DMS 273 (cell line): ENCODE results near the gene NPAS3.

ENCODE experiments used
- DNase-seq: peaks from one replicate; lab custom pipeline; 2025; ENCODE audit not compliant: unreplicated experiment; lab: John Stamatoyannopoulos, UW

NPAS3 gene

DNA sequence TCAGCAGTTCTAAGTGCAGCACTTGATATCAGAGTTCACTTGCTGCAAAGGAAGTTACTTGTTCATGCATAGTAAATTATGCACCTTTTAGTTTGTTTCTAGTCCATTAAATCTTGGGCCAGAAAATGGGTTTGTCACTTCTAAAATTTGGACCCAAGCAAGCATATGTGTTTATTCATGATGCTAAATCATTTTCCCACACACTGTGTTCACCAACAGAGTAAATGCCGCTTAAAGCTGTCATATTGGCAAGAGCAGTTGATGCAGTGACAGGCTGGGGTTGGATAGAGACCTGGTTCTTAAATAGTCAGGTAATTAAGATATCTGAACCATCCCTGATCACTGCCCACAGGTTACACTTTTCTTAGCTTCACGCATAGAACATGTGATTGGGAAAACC, 602.5 kb downstream of the NPAS3 start:
- no peak for DNase-seq

DNA sequence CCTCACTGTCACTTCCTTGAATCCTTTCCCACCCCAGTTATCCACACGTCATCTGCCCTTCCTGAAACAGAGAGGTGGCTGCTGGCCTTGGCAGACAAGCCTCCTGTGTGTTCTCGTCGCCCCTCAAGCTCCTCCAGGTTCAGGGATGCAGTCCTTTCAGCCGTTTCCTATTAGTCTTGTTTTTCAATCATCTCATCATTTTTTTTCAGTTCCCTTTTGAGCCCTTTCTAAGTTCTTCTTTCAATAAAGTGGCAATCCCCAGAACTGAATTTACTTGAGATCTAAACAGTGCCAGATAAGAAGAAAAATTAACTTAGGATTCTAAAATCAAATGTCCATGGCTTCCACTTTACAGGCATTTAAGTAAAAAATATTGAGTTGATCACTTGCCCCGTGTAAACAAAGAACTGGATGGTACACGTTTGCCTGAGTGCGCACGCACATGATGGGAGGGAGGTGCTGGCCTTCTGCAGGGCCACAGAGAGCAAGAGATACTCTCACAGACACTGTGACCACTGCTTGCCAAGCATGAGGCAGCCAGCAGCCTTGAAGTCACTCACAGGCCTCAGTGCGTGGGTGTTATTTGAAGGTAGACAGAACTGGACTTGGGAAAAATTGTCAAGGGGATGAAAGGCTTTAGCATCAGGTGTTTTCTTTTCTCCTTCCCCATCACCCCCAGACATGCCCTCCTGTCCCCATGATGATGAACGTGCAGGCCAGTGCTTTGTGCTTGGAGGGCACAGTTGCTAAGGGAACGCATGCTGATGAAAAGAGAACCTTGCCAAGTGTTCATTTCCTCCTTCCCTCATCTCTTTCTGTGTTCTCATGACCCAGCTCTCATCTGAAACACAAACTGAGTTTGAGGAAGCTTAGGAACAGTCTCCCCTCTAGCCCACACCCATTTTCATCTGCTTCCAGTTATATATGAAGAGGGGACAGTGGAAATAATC, 603.9 kb downstream of the NPAS3 start:
- DNase-seq = no peak

DNA sequence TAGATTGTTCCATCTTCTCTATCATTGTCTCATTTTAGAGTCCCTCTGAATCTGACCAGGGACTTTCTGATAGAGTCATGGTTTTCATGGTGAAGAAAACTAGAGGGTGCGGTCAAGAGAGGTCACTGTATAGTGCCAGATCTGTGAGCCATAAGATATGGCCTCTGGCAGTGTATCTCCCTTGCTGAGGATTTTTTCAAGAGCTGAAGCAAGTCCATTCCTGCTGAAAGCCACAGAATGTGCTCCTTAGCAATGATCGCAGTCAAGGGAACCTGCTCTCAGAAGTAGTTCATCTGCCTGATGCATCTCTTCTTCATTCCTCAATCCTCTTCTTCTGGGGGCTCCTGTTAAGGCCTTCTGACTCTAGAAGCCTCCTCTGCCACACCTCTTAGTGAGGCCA, 607.0 kb downstream of the NPAS3 start:
- DNase-seq = no peak

DNA sequence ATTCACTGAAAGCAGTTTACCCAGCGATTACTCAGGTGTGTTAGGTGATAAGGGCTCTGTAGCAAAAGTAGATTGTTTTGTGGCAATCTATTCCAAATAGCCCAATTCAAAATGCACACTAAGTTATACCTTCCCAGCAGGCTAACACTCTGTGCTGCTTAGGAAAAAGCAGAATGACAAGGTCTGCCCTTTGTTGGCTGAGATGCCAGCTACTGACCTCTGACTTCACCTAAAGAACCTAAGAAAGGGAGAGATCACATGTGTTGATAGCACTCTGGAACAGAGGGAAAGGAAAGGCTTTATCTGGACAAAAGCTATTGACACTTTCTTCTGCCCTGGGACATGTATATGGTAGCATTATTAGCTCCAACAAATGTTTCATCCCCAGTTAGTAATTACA, 609.9 kb downstream of the NPAS3 start:
- no peak for DNase-seq

DNA sequence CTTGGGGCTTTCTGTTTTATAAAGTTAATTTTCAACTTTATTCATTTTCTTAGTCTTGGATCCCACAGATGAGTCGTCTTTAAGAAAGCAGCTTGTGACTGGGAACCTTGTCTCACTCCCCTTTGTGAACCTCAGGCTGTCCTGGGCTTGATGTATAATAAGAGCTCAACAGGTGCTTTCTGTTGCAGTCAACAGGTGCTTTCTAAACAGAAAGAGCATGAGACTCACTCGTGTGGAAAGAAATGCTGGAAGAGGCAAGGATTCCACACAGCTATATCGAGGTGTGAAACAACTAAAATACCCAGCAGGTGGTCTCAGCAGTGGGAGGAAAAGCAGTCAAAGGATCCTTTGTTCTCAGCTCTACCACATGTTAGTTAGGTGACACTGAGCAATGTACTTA, 613.3 kb downstream of the NPAS3 start:
- DNase-seq = no peak

DNA sequence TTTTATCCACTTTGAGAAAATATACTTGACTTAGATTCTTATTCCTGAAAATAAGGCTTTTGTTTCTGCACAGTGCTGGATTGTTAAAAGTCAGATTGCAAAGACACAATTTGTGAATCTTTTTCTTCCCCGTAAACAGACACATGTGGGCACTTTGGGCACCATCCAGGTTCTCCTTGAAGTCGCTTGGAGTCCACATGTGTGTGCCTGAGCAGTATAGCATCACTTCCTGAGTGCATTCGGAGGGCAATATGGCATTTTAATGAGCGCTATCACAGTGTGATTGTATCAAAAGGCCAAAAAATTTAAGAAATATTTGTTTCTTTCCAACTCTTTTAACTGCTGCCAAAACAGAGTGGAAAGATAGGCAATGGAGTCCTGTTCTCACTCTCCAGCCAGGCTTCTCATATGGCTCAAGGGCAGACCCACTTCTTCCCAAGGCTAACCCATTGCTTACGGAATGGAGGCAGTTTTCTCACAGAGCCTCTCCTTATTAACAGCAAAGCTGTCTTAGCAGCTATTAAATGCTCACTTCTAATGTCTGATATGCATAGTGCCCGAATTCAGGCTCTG, 615.1 kb downstream of the NPAS3 start:
- peak; percentile 4 for DNase-seq

DNA sequence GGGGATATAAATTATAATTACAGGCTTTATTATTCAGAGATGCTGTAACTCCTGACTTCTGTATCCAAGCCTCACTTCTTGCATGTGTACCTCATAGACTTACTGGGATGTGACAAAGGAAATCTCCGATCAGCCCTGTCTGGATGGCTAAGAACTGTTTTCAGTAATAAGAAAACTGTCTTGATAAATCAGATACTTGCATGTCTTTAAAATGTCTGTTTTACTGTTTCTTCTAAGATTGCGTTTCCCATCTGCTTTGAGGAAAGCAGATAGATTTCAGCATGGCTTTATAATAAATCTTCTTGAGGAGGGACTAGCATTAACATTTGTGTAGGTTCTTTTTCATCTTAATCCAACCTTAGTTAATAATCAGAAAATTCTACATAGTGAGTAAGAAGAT, 616.3 kb downstream of the NPAS3 start:
- DNase-seq = no peak

DNA sequence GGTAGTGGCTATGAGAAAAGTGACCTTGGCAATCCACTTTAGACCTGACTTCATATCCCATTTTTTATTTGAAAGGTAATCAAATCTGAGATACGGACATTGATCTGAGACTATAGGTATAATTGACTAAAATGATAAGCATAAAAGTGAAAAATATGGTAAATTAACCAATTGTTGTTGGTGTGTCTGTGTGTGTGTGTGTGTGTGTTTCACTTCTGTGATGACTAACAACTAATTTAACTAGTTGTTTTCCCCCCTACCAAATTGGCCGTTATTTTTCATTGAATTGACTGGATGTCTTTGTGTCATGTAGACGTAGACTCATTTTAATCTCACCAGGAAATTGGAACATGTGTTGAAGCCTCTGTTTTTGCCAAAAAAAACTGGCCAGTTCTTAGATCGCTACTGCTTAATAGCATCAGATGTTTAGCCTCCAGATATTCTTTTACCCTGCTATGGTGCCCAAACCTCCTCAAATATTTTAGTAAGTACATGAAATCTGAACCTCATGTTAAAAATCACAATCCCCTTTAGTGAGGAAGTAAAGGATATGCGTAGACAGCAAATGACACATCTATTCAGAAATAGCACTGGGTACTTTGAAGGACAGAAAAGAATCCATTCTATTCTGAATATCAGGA, 617.2 kb downstream of the NPAS3 start:
- DNase-seq = no peak

DNA sequence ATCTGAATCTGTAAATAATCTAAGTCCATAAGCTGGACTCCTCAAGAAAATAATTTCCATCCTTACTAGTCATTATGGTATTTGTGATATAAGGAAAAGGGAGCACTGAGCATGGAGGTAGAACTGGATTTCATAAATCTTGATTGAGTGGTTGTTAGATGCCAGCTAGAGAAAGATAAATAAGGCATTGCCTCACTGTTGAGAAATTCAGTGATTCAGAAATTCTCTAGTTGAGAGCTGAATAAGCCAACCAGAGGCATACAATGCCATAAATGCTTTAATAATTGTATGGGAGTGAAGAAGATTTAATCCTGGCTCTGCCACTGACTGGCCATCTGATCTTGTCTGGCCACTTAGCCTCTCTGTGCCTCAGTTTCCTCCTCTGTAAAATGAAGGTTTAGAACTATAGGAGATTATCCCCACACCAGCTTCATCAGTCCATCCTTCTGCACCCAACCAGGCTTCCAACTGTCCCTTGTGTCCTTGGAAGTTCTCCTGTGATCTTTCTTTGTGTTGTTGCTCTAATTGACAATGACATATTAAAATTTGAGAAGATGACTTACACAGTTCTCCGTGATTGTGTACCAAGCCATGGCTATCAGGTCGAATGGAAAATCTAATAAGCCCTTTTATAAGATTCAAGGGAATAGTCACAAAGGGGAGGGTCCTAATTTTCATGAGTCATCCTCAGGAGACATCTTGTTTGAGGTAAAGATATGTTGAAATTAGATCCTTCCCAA, 617.9 kb downstream of the NPAS3 start:
- DNase-seq = no peak

DNA sequence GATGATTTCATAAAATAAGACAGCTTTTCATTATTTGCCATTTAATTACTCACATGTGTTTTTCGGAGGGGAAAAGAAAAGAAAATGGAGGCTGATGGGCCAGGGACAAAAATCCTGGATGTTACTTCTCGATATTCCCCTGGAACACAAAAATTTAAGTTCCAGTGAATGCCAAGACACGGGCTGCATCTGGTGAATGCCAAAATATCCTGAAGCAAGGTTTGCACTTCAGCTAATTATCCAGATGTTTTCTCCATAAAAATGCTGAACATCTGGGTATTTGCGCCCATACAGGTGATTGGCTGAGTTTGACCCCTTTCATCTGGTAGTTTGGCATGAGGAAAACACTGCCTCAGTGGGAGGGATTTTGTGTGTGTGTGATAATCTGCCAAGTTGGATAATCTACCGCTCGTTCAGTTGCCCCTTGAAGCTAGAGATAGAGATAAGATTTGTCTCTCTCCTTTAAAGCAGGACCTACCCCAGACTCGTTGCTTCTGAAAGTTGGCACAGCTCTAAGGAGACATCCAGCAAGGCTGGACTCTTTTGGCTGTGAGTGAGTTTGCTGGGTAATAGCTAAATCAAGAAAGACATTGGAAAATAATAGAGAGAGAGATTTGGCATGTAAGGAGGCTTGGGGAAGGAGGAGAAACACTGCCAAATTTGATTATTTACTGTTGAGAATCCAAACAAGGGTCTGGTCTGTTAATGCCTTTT, 622.2 kb downstream of the NPAS3 start:
- peak; percentile 2 for DNase-seq

DNA sequence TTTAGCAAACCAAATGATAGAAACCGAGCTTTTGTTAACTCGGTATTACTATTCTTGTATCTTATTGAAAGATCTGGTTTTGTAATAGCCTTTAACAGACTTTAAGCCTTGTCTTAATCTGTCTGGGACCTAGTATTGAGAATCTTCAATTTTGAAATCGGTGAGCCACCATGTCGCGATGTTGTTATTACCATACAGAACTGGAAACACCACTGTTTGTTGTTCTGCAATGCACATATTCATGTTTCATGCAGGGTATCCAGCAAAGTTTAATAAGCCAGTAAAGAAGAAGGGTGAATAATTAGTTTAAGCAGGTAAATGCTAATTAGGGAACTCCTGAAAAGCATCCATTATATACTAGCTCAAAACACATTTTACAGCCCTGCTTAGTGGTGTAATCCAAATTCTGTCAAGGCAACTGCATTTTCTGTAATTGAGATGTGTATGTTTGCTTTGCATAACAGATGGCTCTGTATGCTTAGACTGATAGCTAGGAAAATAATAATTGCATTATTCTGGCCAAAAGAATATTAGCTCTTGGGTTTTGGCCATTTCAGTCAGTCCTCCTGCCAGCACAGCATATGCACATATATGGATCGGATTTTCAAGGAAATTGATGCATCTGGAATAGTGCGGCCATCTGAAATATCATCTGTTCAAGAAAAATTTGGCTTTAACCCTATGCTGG, 623.0 kb downstream of the NPAS3 start:
- DNase-seq = peak; percentile 53

DNA sequence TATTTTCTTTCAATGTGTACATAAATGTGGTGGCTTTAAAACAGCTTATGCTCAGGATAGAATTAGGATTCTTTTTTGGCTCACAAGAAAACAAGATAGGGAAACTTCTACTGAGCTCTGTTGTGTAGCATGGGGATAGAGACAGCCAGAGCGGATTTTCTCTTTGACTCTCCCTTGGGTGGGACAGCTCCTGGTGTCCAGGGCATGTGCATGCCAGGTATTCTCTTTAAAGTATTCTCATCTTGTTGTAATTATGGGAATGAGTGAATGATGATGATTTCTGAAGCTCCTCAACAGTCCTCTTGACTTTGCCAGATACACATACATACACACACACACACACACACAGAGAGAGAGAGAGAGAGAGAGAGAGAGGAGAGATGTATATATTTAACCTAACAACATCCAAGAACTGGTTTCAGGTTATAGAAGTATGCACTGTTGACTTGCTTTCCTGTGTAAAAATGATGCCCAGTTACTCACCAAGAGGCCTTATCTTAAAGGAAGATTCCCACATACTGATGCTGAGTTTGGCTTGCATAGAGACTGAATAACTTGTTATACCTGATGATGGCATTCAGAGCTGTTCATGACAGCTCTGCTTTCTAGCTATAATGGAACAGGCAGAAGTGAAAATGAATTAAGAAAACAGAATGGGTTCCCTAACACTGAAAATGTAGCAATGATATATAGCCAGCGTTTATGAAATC, 624.7 kb downstream of the NPAS3 start:
- no peak for DNase-seq

DNA sequence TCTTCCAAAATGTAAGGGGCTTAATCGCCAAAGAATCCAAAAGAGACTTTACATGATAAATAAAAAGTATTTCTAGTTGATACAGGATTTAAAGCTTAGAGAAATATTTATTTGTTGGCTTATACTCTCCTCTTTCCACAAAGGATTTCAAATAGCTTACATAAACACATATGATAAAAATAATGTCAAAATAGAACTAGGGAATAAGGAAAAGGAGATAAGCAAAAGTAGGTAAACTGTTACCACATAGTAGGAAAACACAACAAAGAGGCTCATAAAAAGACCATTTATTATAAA, 625.2 kb downstream of the NPAS3 start:
- no peak for DNase-seq

DNA sequence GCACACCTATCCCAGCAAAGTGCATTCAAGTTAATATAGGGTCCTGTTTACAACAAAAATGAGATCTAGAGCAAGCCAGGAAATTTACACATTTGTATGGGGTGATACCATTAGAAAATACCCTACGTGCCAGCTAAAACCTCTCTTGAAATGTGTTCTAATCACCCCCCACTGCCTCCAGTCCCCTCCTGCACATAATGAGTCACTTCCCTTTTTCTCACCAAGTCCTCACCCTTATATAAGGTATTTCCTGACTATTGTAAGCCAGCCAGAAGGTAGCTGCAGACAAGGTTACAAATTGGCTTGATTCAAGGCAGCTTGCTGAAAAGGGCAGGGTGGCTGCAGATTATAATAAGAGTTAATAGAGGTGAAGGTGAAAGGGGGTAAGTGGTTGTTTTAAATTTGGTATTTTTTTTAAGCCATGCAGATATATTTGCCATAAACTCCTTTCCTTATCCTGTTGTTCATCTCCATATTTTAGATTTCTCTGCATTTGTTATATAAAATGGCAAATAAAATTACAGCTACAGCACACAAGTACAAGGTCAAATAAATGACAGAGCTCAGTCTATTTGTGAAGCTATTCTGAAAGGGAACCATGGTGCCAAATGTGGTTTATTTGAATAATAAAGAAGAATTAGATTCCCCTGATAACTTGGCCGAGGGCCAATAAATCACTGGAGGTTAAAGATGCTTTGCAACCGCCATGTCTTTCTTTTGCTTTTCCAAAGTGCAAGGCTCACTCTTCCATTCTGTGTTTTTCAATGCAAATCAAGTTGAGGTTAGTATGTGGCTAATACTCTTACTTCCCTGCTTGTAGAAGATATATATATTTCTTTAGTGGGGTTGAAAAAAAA, 626.3 kb downstream of the NPAS3 start:
- peak; percentile 2 for DNase-seq

DNA sequence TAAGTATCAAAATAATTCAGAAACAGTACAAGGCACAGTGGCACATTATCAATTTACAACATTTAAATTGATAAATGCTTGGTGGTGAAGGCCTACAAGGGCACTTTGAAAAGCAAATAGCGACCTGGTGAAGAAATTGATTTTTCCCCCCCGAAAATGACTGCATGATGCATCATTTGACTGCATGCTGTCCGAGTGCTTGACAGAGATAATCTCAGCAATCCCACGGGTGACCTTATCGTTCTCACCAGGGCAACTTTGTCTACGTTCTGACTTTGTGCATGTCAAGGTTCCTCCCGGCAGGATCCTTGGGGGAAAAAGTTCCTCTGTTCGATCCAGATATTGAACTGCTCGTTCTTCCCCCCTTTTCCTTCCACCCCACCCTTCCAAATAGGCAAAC, 627.4 kb downstream of the NPAS3 start:
- DNase-seq = no peak

DNA sequence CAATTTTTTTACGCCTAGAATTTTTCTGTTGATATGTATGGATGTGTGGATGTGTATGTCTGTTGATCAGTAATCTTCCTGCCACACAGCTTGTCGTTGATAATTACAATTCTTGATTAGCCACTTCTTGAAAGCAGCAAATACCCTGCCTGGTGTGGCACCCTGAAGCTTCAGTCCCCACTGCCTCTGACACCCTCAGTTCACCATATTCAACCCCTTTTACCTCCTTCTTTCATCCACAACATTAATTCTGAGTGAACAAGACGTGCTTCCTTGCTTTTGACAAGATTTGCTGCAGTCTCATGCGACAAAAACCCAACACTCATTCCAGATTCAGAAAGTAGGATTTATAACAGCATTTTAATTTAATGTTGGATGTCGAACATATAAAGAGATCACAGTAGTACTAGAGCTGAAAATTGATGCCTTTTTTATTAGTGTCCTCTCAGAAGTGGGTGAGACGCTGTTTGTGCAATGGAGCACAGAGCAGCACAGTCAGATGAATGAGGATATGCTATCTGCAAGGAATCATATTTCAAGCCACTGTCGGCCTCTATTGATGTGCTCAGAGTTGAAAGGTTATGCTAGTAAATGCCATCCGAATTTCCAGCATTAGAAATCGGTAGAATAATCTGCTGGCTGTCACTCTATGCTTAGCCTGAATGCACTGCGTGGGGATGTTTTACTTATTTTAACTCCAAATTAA, 628.5 kb downstream of the NPAS3 start:
- DNase-seq = no peak

DNA sequence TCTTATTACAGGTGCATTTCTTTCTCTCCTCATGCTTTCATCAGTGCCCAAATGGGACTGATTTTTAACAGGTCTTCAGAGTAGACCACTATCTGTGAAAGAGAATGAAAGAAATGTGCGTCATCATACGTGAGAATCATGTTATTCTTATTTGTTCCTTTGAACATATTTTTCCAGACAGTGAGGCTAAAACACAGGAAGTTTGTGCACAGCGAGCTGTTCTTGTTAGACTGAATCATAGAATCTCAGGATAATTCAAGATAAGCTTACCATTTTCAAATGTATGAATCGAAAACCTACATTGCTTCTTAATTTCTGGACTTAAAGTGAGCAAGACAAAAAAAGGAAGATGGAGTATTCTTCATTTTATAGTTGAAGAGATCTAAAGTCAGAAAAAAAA, 629.1 kb downstream of the NPAS3 start:
- DNase-seq = no peak

DNA sequence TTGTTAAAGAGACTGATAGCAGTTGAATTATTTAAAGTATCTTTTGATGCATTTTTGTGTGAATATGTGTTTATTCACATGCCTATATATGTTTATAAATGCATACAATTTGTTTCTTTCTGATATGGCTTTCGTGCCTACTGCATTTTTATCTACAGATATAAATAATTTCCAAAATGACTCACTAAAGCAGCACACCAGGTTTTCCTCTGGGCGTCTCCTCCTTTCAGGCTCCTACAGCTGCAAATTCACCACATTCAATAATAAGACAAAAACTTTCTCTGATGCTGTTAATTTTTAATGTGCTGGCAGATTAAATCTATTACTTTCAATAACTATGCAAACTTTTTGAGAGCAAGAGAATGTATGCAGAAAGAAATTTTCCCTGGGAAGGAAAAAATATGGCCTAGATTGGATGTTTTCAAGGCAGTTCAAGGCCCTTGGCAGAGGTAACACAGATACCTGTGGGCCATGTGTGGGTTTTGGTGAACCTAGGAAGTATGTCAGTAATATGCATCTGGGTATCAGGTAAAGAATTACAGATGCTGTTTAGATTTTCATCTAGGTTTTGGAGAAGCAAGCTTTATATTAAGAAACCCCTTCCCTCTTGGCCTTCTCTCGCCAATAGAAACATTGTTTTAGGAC, 630.4 kb downstream of the NPAS3 start:
- DNase-seq = no peak
